NCI-H2227 (cell line): ENCODE measurements around the gene CTNND2.
"Not testable (repeated sequence)": the region's sequence is repeated elsewhere in the genome, so short reads cannot be mapped to it uniquely, and the experiment has no call there.

Experiments used
- DNase-seq: peaks from one replicate; lab custom pipeline; 2025; ENCODE audit not compliant: unreplicated experiment; lab: John Stamatoyannopoulos, UW

CTNND2 gene

DNA sequence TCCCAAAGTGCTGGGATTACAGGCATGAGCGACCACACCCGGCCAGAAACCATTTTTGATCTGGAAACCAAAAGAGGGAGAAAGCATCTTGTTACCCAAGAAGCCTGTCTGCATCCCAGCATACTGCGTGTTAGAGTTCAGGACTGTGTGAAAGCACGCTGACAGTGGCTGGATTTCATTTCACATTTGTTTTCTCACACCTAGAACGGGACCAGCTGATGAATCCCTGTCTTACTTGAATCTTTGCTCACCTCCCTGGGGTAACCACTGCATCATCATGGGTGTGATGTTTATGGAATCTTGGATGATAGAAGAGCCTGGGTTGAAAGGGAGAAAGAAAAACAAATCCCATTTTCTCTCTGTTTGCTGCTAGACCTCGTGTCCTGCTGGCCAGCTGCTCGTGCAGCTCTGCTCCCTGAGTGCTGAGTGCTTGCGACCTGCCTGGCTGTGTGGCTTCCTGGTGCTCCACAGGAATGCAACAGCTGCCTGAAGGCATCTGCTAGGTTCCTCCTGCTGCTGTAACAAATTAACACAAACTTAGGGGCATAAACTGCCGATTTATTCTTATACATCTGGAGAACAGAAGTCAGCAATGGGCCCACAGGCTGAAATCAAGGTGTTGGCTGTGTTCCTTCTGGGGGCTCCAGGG is 764.9 kb downstream of the CTNND2 start:
- DNase-seq: no peak

DNA sequence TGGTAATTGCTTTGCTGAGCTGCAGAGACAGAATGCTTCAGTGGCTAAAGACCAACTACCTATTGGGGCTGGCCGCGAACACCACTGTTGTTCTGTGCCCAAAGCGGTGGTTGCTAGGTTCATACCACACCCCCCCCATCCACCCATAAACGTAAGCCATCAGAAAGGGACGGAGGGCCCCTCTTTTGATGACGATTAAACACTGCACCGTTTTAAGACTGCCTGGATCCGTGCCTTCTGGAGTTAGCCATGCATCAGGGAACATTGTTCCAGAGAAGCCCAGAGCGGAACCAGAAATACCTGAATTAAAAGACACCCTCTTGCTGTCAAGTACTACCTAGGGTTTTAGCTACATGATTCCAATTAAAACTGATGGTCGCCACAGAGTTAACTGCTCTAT is 774.1 kb downstream of the CTNND2 start:
- peak; percentile 65 for DNase-seq

DNA sequence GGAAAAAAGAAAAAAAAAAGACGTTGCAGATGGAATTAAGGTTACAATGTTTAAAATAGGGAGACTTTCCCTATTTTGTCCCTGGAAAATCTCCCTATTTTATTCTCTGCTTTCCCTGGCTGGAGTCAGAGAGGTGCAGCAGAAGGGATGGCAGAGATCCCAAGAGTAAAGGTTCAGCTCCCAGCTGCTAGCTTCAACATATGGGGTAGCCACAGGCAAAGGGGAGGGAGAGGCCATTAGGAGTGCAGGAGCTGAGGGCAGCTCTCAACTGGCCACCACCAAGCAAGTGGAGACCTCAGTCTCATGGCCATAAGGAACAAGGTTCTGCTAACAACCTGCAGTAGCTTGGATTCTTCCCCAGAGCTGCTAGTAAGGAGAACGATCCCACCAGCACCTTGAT is 776.2 kb downstream of the CTNND2 start:
- DNase-seq: no peak

DNA sequence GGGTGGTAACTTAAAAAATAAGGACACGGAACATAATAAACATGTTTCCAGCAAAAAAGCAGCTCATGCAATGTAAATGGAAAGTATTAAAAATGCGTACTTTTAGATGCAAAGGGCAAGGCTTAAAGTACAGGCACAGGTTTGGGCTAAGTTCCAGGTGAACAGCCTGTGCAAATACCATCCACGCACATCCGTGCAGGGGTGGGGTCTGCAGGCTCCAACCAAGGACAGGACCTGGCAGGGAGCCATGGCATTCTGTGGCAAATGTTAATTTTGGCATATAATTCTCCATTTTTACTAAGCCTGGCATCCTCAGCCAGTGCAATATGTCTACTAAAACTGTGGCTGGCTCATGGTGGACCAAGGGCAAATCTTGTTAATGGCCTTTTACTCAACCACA is 777.4 kb downstream of the CTNND2 start:
- no peak for DNase-seq

DNA sequence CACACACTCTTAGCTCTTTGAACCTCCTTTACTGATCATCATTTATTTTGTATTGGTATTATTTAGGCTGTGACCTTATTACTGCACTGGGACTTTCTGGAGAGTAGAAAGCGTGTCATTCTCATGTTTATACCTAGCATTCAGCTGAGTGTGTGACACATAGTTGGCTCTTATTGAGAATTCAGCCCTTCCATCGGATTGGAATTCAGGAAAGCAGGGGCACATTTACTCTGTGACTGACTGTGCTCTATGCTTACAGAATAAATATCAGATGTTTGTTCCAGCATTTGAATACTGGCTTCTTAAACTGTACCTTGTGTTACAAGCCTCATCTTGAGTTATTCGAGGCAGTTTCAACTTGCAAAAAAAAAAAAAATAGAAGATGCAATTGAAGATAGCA is 782.4 kb downstream of the CTNND2 start:
- no peak for DNase-seq

DNA sequence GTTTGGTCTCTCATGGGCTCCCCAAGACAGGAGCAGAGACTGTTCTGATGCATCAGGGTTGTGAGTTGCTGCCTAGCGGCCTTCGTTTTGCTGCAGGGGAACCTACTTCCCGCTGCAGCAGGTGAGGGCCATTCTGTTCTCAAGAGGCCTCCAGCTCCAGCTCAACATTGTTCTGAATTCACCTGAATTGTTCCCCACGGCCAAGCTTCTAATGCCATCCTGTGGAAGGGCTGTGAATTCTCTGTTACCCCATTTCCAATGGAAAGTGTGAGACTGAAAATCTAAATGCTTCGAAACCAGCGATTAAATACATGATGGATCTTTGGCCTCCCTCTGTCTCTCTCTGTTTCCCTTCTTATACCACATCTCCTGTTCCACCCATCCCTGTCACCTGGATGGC is 794.1 kb downstream of the CTNND2 start:
- no peak for DNase-seq

DNA sequence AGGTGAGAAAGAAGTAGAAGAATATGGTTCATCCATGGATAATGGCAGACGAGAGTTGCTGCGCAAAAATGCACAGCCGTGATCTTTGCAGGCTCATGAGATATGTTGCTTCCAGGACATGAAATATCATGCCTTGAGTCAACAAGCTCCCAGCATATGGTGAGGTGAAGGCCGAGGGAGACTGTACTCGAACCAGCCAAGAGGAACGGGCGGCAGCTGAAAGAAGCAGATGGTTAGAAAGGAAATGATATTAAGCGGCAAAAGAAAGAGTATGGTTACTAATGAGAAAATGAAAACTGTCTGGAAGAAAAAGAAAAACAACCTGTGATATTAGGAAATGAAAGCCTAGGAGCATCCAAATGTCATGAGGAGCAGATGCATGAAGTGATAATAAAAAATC is 798.5 kb downstream of the CTNND2 start:
- no peak for DNase-seq

DNA sequence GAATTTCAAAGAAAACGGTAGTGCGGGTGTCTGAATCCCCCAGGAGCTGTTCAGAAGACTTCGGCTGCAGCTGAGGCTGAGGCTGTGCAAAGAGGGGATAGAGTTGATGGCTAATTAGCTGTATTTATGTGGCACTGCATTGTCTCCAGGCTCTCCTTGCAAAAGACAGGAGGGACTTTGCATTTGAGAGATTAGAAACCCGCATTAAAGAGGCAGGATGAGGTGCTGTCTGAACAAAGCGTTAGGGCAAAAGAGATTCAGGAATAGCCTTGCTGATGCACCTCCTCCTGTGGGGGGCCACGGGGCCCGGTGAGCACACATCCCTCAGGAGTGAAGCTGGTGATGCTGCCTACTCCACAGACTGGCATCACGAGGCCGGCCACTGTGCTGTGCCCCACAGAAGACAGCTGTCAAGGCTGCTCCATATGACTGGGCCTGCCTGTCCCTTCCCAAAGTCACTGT is 799.6 kb downstream of the CTNND2 start:
- DNase-seq: no peak

DNA sequence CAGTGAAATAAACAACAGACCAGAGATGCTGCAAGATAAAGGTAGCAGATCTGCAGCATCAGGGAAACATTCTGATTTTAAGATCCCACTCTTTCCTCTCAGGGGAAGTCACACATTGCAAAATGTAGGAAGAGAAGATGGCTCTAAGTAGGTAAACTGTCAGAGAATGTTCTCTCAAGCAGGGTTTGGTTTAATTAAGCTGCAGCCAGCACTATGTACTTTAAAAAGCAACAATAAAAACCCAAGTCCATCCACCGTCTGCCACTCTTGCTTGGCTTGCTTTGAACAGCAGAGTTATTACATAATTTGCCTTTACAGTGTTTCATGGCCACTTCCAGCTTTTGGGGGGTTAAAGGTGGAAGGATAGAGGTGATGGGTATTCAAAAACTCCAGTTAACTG is 800.0 kb downstream of the CTNND2 start:
- no peak for DNase-seq

DNA sequence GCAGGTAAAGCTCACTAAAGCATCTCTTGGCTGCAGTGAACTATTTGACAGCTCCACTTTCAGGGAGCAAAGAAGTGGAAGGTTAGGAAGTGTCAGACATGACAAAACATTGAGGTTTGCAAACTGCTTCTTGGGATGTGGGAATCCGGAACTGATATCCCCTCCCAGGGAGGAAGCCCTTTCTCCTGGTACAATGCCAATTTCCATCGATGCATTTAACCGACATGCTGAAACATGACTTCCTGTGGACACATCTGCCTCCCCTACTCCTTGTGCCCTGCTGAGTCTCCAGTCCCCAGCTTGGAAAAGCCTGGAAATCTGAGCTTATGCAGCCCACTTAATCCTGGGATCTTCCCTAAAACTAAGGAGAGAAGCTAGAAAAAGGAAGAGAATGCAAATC is 820.1 kb downstream of the CTNND2 start:
- no peak for DNase-seq

DNA sequence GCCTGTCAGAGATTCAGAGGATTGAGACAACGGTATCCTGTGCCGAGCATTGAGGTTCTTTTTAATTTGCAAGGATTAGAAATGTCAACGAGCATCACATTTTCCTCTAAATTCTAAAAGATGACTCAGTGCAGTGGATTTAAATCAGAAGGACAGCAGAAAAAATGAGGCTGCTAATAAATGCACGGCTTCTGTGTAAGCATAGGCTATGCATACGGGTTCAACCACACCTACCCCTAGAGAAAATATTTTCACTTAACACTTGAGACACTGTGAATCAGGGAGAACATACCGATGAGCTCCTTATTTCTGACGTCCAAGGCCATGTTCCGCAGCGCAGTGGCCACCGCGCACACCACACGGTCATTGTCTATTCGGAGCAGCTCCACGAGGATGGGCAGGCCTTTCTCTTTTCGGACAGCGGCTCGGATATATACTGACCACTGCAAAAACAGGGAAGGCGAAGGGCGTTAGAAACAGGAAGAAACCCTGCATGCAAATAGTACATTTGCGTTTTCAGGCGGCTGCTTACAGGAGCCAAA is 821.8 kb downstream of the CTNND2 start:
- DNase-seq: no peak

DNA sequence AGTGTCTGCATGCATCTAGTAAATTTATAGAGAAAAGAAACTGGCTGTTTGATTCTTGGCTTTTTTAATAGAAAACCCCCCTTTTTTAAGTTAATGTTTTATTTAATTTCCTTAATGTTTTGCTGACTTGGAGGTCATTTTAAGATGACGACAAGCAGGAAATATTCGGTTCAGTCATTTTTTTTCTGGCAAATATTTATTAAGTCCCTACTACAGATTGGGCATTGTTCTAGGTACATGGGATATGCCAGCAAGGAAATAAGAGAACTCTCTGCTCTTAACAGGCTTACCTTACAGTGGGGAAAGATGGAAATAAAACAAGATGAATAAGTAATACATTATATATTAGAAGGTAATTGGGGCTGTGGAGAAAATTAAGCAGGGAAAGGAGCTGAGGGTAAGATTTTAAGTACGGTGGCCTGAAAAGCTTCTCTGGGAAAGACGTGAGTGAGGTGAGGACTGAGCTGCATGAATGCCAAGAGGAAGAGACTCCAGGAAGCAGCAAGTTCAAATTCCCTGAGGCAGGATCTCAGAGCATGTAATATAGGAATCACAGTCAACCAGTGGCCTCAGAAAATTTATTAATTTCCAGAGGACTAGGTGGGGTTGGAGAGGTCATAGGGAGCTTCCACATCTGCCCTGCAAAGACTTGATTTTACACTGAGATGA is 827.2 kb downstream of the CTNND2 start:
- no peak for DNase-seq

DNA sequence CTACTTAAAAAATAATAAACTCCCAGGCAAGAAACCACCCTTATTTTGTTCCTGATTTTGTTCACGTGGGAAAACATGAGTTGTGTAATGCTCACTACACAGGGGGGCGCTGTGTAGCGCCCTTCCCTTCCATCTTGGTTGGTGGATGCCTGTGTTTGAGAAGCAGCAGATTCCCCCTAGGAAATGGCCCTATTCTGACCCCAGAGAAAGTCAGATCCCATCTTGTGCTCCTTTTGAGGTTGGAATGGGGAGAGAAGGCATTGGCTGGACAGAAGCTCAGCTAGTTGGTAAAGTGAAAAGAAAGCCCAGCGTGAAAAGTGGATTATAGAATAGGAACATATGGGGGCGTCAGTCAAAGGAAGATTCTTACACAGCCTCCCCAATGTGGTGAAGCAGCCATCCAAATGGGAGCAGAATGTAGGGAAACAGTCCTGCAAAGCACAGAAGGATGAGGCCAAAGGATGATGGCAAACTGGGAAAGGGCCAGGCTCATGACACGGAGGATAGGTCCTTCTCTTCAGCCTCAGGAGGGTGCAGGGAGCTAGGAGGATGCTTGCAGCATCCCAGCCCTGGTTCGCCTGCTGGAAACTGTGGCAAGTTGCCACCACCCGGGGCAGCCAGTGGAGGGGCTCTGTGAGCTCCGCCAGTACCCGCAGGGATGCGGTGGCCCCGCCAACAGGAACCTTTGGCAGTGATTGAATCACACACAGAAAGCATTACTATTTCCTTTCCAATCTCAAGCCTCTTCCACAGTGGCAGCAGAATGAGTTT is 829.0 kb downstream of the CTNND2 start:
- DNase-seq: no peak

DNA sequence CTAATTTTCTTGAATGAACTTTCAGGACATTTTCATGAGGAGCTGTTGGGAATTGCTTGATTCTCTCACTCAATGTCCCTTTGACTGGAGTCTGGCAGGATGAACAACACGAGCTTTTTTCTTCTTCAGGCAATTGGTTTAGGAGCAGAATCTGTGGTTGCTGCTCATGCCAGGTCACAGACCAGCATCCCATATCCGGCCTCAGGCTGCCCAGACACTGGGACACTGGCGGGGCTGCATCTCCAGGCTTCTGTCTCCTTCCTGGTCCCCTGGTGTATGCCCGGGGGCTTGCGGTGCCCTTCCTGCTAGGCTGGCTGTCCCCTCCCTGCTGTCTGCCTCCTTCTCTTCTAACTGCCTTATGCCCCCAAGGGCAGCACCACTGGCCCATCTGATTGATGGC is 831.7 kb downstream of the CTNND2 start:
- no peak for DNase-seq

DNA sequence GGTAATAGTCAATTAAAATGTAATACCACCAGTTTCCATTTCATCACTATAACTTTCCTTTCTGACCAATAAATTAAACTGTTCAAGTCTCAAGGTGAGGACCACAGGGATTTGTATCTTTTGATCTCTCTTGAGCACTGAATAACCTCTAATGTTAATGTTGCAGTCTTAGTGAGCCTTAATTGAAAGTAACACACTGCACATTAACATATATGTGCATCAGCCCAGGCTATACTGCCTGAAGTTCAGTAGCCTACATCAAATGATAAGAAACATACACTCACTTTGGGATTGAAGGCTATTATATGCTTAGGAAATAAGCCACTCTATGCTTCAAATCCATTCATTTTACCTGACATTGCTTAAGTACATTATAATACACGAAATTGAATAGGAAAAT is 832.2 kb downstream of the CTNND2 start:
- DNase-seq: no peak

DNA sequence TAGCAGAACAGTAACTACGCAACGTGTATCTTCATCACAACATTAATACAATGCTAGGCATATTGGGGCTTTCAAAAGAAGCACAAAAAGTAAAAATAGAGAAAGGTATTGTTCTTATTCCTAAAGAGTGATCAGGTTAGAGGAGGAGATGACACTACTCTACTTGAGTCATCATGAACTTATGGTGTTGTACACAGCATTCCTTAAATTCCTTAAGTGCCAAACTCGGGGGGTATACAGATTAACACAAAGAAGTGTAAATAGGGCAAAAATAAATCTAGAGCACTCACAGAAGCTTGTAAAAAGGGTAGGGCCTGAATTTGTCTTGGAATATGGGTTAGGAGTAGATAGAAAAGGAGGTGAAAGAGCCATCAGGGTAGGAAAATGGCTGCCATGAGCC is 835.2 kb downstream of the CTNND2 start:
- no peak for DNase-seq

DNA sequence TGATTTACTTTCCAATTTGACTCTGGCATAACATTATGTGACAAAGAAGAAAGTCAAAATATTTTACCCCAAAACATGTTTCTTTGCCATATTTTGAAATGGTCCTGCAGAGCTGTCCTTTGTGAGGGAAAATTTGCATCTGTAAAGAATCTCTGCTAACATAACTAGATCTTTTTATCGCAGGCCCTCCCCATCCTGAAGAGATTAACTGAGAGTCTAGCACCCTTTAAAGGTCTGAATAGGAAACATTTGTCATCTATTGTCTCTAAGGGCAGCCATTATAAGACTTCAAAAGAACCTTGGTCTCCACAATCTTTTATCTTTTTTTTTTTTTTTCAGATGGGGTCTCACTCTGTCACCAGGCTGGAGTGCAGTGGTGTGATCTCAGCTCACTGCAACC is 838.5 kb downstream of the CTNND2 start:
- not testable (repeated sequence) for DNase-seq

DNA sequence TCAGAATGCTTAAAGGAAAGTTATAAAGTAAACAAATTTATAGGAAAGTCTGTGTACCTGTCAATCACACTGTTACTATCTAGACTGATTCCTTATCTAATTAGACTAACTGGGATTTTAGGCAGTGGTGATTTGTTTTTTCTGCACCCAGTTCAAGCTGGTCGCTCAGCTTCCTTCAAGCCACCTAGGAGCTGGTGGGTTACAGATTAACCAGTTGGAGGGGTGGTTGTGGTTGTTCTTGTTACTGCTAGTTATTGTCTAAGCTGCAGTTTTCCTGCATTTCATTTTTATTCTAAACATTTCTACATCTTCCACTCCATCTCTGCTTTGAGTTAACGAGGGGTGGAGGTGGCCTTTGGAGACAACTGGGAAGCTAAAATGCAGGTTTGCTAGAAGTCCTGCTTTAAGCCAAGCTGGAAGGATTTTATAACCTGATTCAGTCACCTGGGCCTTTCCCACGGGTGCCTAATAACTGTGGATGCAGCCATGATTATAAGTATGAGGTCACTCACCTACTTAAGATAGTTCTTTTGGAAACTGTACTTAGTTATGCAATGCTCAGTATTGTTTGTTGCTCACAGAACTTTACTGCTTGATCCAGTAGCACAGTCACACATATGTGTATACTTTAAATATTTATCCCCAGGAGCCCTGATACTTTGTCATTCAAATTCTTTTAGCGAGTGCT is 839.3 kb downstream of the CTNND2 start:
- DNase-seq: no peak

DNA sequence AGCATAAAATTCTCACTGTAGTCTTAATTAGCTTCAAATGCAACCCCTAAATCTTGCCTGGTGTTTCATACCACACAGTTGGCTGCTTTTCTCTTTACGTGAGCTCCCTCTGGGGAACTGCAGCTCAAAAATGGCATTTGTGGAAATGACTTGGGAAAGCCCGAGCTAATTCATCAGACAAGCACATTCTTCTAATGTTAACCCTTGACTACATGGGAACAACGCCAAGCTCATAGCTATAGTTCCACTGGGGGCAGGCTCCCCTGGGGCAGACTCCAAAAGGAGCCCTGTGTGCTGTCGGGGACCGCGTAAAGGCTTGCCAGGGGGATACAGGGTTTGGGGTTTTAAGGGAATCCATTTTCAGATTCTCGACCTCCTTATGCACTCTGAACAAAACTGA is 841.8 kb downstream of the CTNND2 start:
- no peak for DNase-seq

DNA sequence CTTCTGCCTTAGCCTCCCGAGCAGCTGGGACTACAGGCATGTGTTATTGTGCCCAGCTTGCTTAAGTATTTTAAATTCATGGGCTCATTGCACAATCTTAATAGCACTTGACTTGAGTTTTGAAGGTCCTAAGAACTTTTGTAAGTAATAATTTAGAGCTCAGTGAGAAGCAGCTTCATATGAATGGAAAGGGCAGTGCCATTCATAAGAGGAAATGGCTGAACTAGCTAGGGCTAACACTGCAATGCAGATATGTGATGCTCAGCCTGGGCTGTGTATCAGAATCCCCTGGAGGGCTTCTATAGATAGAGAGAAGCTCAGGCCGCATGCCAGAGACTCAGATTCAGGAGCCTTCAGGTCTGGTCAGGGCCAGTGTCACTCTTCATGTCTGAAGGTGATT is 847.7 kb downstream of the CTNND2 start:
- DNase-seq: no peak

DNA sequence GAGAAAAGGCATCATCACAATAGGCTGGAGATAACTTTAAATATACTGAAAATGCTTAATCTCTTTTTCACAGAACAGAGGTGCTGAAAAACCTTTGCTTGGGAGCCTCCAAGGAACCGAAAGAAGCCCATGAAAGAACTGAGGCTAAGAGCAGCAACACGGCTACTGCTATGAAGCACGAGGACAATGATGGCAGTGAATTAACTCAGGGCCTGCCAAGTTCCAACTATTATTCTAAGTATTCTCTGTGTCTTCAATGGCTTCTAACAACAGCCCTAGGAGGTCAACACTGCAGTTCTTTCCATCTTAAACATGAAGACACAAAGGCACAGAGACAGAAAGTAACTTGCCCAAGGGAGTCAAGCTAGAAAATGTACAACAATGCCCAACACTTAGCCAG is 850.2 kb downstream of the CTNND2 start:
- DNase-seq: no peak
